H1 (cell line): Measurements from ENCODE around the gene GBX1. TPM values are rescaled to one million over a fixed set of nuclear protein-coding genes. Genes with fewer than 3 reads are reported as not detected.

Experiments
- BRCA1 ChIP-seq: IDR thresholded peaks from 2 replicates; pipeline ENCODE4 v1.6.1; 2012; ENCODE audit warnings: low read depth, low read length, improper control_type of control experiment
- CBX5 ChIP-seq: fragments of 300-800, 300-1000 bp; sonication (generic); IDR thresholded peaks from 2 replicates; pipeline ENCODE4 v1.7.1; 2016; ENCODE audit warnings: antibody characterized with exemption, low read length, low read depth
- CEBPB ChIP-seq: IDR thresholded peaks from 2 replicates; pipeline ENCODE4 v1.6.1; 2012; ENCODE audit warnings: low read depth, low read length
- CREB1 ChIP-seq: IDR thresholded peaks from 2 replicates; pipeline ENCODE4 v1.6.1; 2012; ENCODE audit warnings: inconsistent platforms
- CTCF ChIP-seq, 3 experiments: IDR thresholded peaks; 1 replicate in 2 of 3; 2 replicates in 1 of 3; pipeline versions ENCODE4 v1.5.1 to v1.6.1; 2011; ENCODE audit warnings: low read length in 3 of 3, mild to moderate bottlenecking in 3 of 3, inconsistent platforms in 2 of 3, low read depth in 1 of 3, moderate library complexity in 1 of 3; ENCODE audit not compliant: insufficient read depth in 1 of 3; ENCODE audit errors: control extremely low read depth in 1 of 3
- E2F6 ChIP-seq: IDR thresholded peaks from 2 replicates; pipeline ENCODE4 v1.6.1; 2012; ENCODE audit warnings: inconsistent platforms
- EZH2 ChIP-seq: fragments of 200-600 bp; sonication (generic); IDR thresholded peaks from 2 replicates; pipeline ENCODE4 v1.7.1; 2012; ENCODE audit warnings: low read depth, mild to moderate bottlenecking, moderate library complexity, low read length, inconsistent platforms; ENCODE audit not compliant: severe bottlenecking
- HDAC6 ChIP-seq: IDR thresholded peaks from one replicate; pipeline ENCODE4 v1.7.1; 2012; ENCODE audit warnings: low read depth, mild to moderate bottlenecking, inconsistent platforms, low read length, moderate library complexity
- JUND ChIP-seq: IDR thresholded peaks from 2 replicates; pipeline ENCODE4 v1.6.1; 2011; ENCODE audit warnings: mild to moderate bottlenecking, improper control_type of control experiment, low read length
- MAFK ChIP-seq: IDR thresholded peaks from 2 replicates; pipeline ENCODE4 v1.6.1; 2012; ENCODE audit warnings: low read depth, mild to moderate bottlenecking, improper control_type of control experiment, low read length
- NANOG ChIP-seq: IDR thresholded peaks from 2 replicates; pipeline ENCODE4 v1.6.1; 2011; ENCODE audit warnings: low read length, low read depth, mild to moderate bottlenecking, inconsistent platforms; ENCODE audit not compliant: insufficient read depth, poor library complexity, severe bottlenecking
- PHF8 ChIP-seq: fragments of 200-600 bp; sonication (generic); conservative IDR thresholded peaks from 2 replicates; pipeline ENCODE4 v1.7.1; 2012; ENCODE audit warnings: low read depth, mild to moderate bottlenecking, inconsistent platforms, low read length, moderate library complexity
- SP1 ChIP-seq: IDR thresholded peaks from 2 replicates; pipeline ENCODE4 v1.6.1; 2011; ENCODE audit warnings: low read depth, low read length
- SP2 ChIP-seq: IDR thresholded peaks from 2 replicates; pipeline ENCODE4 v1.6.1; 2012; ENCODE audit warnings: mild to moderate bottlenecking, low read length, inconsistent platforms
- SP4 ChIP-seq: IDR thresholded peaks from 2 replicates; pipeline ENCODE4 v1.6.1; 2012; ENCODE audit warnings: low read length, inconsistent platforms
- TBP ChIP-seq: IDR thresholded peaks from 2 replicates; pipeline ENCODE4 v1.6.1; 2011; ENCODE audit warnings: low read depth, low read length, improper control_type of control experiment
- TCF12 ChIP-seq: IDR thresholded peaks from 2 replicates; pipeline ENCODE4 v1.6.1; 2011; ENCODE audit warnings: low read depth, mild to moderate bottlenecking, low read length
- TEAD4 ChIP-seq: IDR thresholded peaks from 2 replicates; pipeline ENCODE4 v1.6.1; 2012; ENCODE audit warnings: low read depth, low read length, inconsistent platforms, mixed read lengths
- polyA plus RNA-seq, 7 experiments: library from polyadenylated mRNA; depleted of rRNA in 3 of 7; stranded (reverse) in 5 of 7; unstranded in 2 of 7; fragments of >200 nt in 5 of 7; fragments of 200-250 nt in 2 of 7; gene quantifications; 1 replicate in 5 of 7; 2 replicates in 1 of 7; 4 replicates in 1 of 7; pipeline versions ENCODE4 v1.2.1 to v1.2.3, GENCODE V29; 2011 to 2013; ENCODE audit warnings: missing spikeins in 2 of 7, mixed read lengths in 2 of 7
- total RNA-seq: library from RNA; stranded (reverse); fragmentation: NEBNext Ultra II Directional; extraction: Animal tissue kit (Norgen Biotek cat#: 25700); gene quantifications from 2 replicates; pipeline ENCODE4 v1.2.1, GENCODE V29; 2021
- TF ChIP-seq, protein P1 (sequence below): IDR thresholded peaks from 2 replicates; pipeline ENCODE4 v1.6.1; 2012; ENCODE audit warnings: low read length, inconsistent platforms

GBX1 gene
- total and polyA plus RNA-seq, 2 of the 8 experiments (the other 6 are each of a cell fraction or from before 2014, with no cell fraction given), result not detected

GRCh38 chr7:151168003-151168786 lies 701 bp upstream of the GBX1 start (continued):
- TF ChIP-seq CTCF (IDR thresholded peaks at IDR 0.05; ENCODE audit: control extremely low read depth in 1 of 3, insufficient read depth in 1 of 3, low read depth in 1 of 3, low read length in 3 of 3), result peak in 2 of 3 experiments; percentile 77 to 79; a peak in 3 of 4 replicates
- TF ChIP-seq E2F6, result peak; percentile 36; the same call in 1 of the 2 replicates
- TF ChIP-seq MAFK, result no peak
- no peak for TF ChIP-seq PHF8
- TF ChIP-seq, protein P1, sequence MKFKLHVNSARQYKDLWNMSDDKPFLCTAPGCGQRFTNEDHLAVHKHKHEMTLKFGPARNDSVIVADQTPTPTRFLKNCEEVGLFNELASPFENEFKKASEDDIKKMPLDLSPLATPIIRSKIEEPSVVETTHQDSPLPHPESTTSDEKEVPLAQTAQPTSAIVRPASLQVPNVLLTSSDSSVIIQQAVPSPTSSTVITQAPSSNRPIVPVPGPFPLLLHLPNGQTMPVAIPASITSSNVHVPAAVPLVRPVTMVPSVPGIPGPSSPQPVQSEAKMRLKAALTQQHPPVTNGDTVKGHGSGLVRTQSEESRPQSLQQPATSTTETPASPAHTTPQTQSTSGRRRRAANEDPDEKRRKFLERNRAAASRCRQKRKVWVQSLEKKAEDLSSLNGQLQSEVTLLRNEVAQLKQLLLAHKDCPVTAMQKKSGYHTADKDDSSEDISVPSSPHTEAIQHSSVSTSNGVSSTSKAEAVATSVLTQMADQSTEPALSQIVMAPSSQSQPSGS, result no peak
- no peak for TF ChIP-seq JUND
- TF ChIP-seq CBX5, result no peak
- no peak for TF ChIP-seq CEBPB
- no peak for TF ChIP-seq CREB1
- TF ChIP-seq TEAD4, result no peak
- peak; percentile 7 for TF ChIP-seq EZH2
- no peak for TF ChIP-seq TCF12
- no peak for TF ChIP-seq TBP
- no peak for TF ChIP-seq HDAC6
- no peak for TF ChIP-seq SP2
- TF ChIP-seq NANOG, result no peak
- no peak for TF ChIP-seq SP1
- TF ChIP-seq SP4, result no peak
- TF ChIP-seq BRCA1, result no peak
